H9 (cell line): Measurements from ENCODE around the gene PC. TPM values are rescaled to one million over a fixed set of nuclear protein-coding genes. Genes with fewer than 3 reads are reported as not detected.

Source experiments
- DNase-seq: peaks from one replicate; pipeline ENCODE4 v3.0.0-alpha.2; 2017
- H2AFZ ChIP-seq: one replicate; pipeline ENCODE4 v1.6.1; 2013; ENCODE audit warnings: mild to moderate bottlenecking, low read length, control low read depth, moderate library complexity
- H2AK5ac ChIP-seq: 2 replicates; pipeline ENCODE4 v1.6.1; 2013; ENCODE audit warnings: low read length, control low read depth, mixed read lengths; ENCODE audit not compliant: insufficient read length
- H2BK120ac ChIP-seq: one replicate; pipeline ENCODE4 v1.6.1; 2013; ENCODE audit warnings: low read depth, mild to moderate bottlenecking, low read length, control low read depth, inconsistent platforms; ENCODE audit not compliant: poor library complexity, severe bottlenecking
- H2BK12ac ChIP-seq: 2 replicates; pipeline ENCODE4 v1.6.1; 2013; ENCODE audit warnings: low read length, control low read depth, mixed read lengths, low read depth; ENCODE audit not compliant: insufficient read length
- H2BK15ac ChIP-seq: 2 replicates; pipeline ENCODE4 v1.6.1; 2013; ENCODE audit warnings: low read depth, low read length, control low read depth
- H2BK20ac ChIP-seq: one replicate; pipeline ENCODE4 v1.6.1; 2013; ENCODE audit warnings: low read depth, mild to moderate bottlenecking, low read length, control low read depth, inconsistent platforms; ENCODE audit not compliant: poor library complexity, severe bottlenecking
- H2BK5ac ChIP-seq: 2 replicates; pipeline ENCODE4 v1.6.1; 2013; ENCODE audit warnings: low read length, control low read depth, mixed read lengths; ENCODE audit not compliant: insufficient read length
- H3K14ac ChIP-seq: 2 replicates; pipeline ENCODE4 v1.6.1; 2013; ENCODE audit warnings: low read length, control low read depth; ENCODE audit not compliant: insufficient read depth
- H3K18ac ChIP-seq: 2 replicates; pipeline ENCODE4 v1.6.1; 2013; ENCODE audit warnings: low read depth, mild to moderate bottlenecking, mixed read lengths, low read length, control low read depth; ENCODE audit not compliant: insufficient read length
- H3K23ac ChIP-seq: 2 replicates; pipeline ENCODE4 v1.6.1; 2013; ENCODE audit warnings: low read length, control low read depth, mixed read lengths, low read depth; ENCODE audit not compliant: insufficient read length
- H3K23me2 ChIP-seq: 2 replicates; pipeline ENCODE4 v1.6.1; 2013; ENCODE audit warnings: low read depth, mild to moderate bottlenecking, mixed read lengths, low read length, control low read depth; ENCODE audit not compliant: insufficient read length, poor library complexity, severe bottlenecking
- H3K27ac ChIP-seq: 2 replicates; pipeline ENCODE4 v1.5.1; 2013; ENCODE audit warnings: low read length, control low read depth, mixed read lengths, low read depth; ENCODE audit not compliant: insufficient read length
- H3K27me3 ChIP-seq: 2 replicates; pipeline ENCODE4 v1.6.1; 2013; ENCODE audit warnings: low read length, control low read depth, inconsistent platforms; ENCODE audit not compliant: insufficient read depth
- H3K4ac ChIP-seq: 2 replicates; pipeline ENCODE4 v1.6.1; 2013; ENCODE audit warnings: low read depth, mild to moderate bottlenecking, control low read depth, inconsistent platforms, low read length, moderate library complexity
- H3K4me1 ChIP-seq: 2 replicates; pipeline ENCODE4 v1.6.1; 2013; ENCODE audit warnings: low read length, control low read depth, inconsistent platforms; ENCODE audit not compliant: insufficient read depth
- H3K4me2 ChIP-seq: 2 replicates; pipeline ENCODE4 v1.6.1; 2013; ENCODE audit warnings: low read length, control low read depth, mixed read lengths; ENCODE audit not compliant: insufficient read length, insufficient read depth
- H3K56ac ChIP-seq: 2 replicates; pipeline ENCODE4 v1.6.1; 2013; ENCODE audit warnings: low read depth, mild to moderate bottlenecking, mixed read lengths, low read length, control low read depth; ENCODE audit not compliant: insufficient read length
- H3K79me1 ChIP-seq: 2 replicates; pipeline ENCODE4 v1.6.1; 2013; ENCODE audit warnings: low read depth, mild to moderate bottlenecking, moderate library complexity, low read length, control low read depth, inconsistent platforms; ENCODE audit not compliant: insufficient read depth, poor library complexity, severe bottlenecking
- H3K79me2 ChIP-seq: 2 replicates; pipeline ENCODE4 v1.6.1; 2013; ENCODE audit warnings: low read length, control low read depth, inconsistent platforms; ENCODE audit not compliant: insufficient read depth
- H3K9ac ChIP-seq: 2 replicates; pipeline ENCODE4 v1.6.1; 2013; ENCODE audit warnings: low read length, control low read depth, mixed read lengths; ENCODE audit not compliant: insufficient read length; ENCODE audit errors: extremely low read depth
- H3K9me3 ChIP-seq: one replicate; pipeline ENCODE4 v1.6.1; 2013; ENCODE audit warnings: low read depth, low read length, inconsistent platforms; ENCODE audit not compliant: control insufficient read depth
- H3T11ph ChIP-seq: one replicate; pipeline ENCODE4 v1.6.1; 2013; ENCODE audit warnings: mild to moderate bottlenecking, low read length, control low read depth, inconsistent platforms
- H4K20me1 ChIP-seq: one replicate; pipeline ENCODE4 v1.6.1; 2013; ENCODE audit not compliant: control insufficient read depth, insufficient read length, insufficient read depth
- H4K5ac ChIP-seq: 2 replicates; pipeline ENCODE4 v1.6.1; 2013; ENCODE audit warnings: low read depth, mild to moderate bottlenecking, mixed read lengths, low read length, control low read depth; ENCODE audit not compliant: insufficient read length
- H4K8ac ChIP-seq: replicated peaks from 2 replicates; pipeline ENCODE4 v1.6.1; 2013; ENCODE audit warnings: low read length, control low read depth, mixed read lengths, low read depth; ENCODE audit not compliant: insufficient read length
- H4K91ac ChIP-seq: 2 replicates; pipeline ENCODE4 v1.6.1; 2013; ENCODE audit warnings: low read depth, mild to moderate bottlenecking, moderate library complexity, mixed read lengths, low read length, control low read depth; ENCODE audit not compliant: insufficient read length
- H3K27ac Mint-ChIP-seq, 3 experiments: 2 replicates in 2 of 3; 3 replicates in 1 of 3; pipeline ENCODE4 v1.8.0; 2020 to 2021; ENCODE audit warnings: mixed read lengths in 3 of 3, mild to moderate bottlenecking in 1 of 3, moderate library complexity in 1 of 3
- H3K27me3 Mint-ChIP-seq: 2 replicates; pipeline ENCODE4 v1.8.0; 2021; ENCODE audit warnings: low read depth, mild to moderate bottlenecking, moderate library complexity, mixed read lengths
- H3K36me3 Mint-ChIP-seq, 3 experiments: 2 replicates in 2 of 3; 3 replicates in 1 of 3; pipeline ENCODE4 v1.8.0; 2020 to 2021; ENCODE audit warnings: low read depth in 3 of 3, mixed read lengths in 3 of 3; ENCODE audit not compliant: insufficient read depth in 1 of 3
- H3K4me1 Mint-ChIP-seq, 2 experiments: 2 replicates each; pipeline ENCODE4 v1.8.0; 2020; ENCODE audit warnings: mixed read lengths in 2 of 2
- H3K4me3 Mint-ChIP-seq, 2 experiments: 2 replicates in 1 of 2; 3 replicates in 1 of 2; pipeline ENCODE4 v1.8.0; 2020 to 2021; ENCODE audit warnings: mild to moderate bottlenecking in 2 of 2, mixed read lengths in 2 of 2, moderate library complexity in 1 of 2
- H3K9me3 Mint-ChIP-seq, 2 experiments: 2 replicates in 1 of 2; 3 replicates in 1 of 2; pipeline ENCODE4 v1.8.0; 2020; ENCODE audit warnings: mild to moderate bottlenecking in 2 of 2, mixed read lengths in 2 of 2, moderate library complexity in 1 of 2
- WGBS: extraction: QIAGEN DNeasy Blood & Tissue Kit; methylation state at CpG from one replicate; pipeline ENCODE4 v1.1.7; 2013; ENCODE audit warnings: missing lambda C conversion rate, low lambda C conversion rate, mixed read lengths; ENCODE audit not compliant: insufficient read length; ENCODE audit errors: extremely low coverage; 5-methylcytosine and 5-hydroxymethylcytosine counted together
- total RNA-seq: library from RNA; stranded (reverse); gene quantifications from 2 replicates; pipeline ENCODE4 v1.2.1, GENCODE V29; 2021
- TF ChIP-seq, protein P1 (sequence below): fragments of 200-600 bp; sonication (generic); conservative IDR thresholded peaks from 3 replicates; pipeline ENCODE4 v1.8.0; 2021; ENCODE audit warnings: antibody characterized with exemption, mild to moderate bottlenecking

The PC gene
- total RNA-seq, 1 experiment from 2014 or later = 32.6 TPM

DNA sequence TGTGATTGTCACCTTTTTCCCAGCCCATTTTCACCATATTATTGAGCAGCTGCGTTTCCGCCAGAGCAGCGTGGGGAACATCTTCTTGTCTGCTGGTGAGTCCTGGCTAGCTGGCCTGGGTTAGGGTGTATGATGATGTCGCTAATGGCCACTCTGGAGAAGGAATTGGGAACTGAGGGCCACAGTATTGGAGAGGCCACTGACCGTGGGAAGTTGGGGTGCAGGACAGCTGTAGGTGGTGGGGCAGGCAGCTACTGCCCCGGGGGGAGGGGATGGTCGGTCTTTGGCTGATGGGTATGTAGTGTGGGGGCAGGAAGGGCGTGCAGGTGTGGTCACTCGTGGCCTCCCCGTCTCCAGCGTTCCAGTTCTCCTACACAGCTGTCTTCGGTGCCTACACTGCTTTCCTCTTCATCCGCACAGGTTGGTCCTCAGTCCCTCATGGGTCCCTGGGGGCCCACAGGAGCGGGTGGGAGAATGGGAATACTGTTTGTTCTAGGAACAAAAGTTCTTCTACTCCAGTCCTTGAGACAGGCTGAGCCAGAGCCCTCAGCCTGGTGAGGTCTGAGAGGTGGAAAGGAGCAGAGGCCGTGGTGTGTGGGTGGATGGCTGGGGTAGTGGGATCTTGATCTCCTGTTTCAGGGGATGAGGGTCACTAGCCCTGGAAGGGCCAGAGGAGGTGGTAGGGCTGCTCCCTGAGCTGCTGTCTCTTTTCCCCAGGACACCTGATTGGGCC, 112.9 kb downstream of the PC start:
- Histone ChIP-seq H3K27me3 (no peaks in the 10 kb centered on the region), H2BK12ac (no peak overlapping the region), H2BK20ac (no peak overlapping the region), H3K14ac (no peak overlapping the region), H4K20me1 (no peaks in the 10 kb centered on the region), H2AFZ (no peak overlapping the region), H3K23me2 (peaks cover 5% of the 10 kb centered on the region), H3K56ac (no peak overlapping the region), H3K4me1 (no peaks in the 10 kb centered on the region), H2BK5ac (no peak overlapping the region), H3K23ac (no peak overlapping the region), H3K27ac (no peak overlapping the region), H2AK5ac (no peak overlapping the region), H3K79me1 (peaks cover 7% of the 10 kb centered on the region), H3K79me2 (peaks cover 10% of the 10 kb centered on the region; the same call in 1 of the 2 replicates), H3T11ph (no peak overlapping the region), H4K8ac (no peak overlapping the region), H3K4ac (no peak overlapping the region), H4K5ac (no peak overlapping the region), H2BK15ac (no peak overlapping the region), H3K9me3 (no peaks in the 10 kb centered on the region), H4K91ac (no peak overlapping the region), H3K4me2 (no peak overlapping the region), H2BK120ac (no peak overlapping the region), H3K18ac (no peak overlapping the region), H3K9ac (no peak overlapping the region)
- WGBS = no CpG with 5 or more reads among the region's 15 CpGs
- Mint-ChIP-seq H3K27me3 (peaks cover 2% of the 10 kb centered on the region; the same call in 1 of the 2 replicates), H3K9me3 (no peaks in the 10 kb centered on the region), H3K36me3 (peaks cover 13 to 52% (median 40%) of the 10 kb centered on the region in 3 experiments), H3K4me3 (peak overlapping the region; percentile 90 to 91), H3K4me1 (peaks cover 14 to 16% of the 10 kb centered on the region in 2 experiments), H3K27ac (no peak overlapping the region)
- no peak for DNase-seq
- TF ChIP-seq, protein P1, sequence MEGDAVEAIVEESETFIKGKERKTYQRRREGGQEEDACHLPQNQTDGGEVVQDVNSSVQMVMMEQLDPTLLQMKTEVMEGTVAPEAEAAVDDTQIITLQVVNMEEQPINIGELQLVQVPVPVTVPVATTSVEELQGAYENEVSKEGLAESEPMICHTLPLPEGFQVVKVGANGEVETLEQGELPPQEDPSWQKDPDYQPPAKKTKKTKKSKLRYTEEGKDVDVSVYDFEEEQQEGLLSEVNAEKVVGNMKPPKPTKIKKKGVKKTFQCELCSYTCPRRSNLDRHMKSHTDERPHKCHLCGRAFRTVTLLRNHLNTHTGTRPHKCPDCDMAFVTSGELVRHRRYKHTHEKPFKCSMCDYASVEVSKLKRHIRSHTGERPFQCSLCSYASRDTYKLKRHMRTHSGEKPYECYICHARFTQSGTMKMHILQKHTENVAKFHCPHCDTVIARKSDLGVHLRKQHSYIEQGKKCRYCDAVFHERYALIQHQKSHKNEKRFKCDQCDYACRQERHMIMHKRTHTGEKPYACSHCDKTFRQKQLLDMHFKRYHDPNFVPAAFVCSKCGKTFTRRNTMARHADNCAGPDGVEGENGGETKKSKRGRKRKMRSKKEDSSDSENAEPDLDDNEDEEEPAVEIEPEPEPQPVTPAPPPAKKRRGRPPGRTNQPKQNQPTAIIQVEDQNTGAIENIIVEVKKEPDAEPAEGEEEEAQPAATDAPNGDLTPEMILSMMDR = no peak
